Measurements from ENCODE around the gene DSCAM. TPM values are rescaled to one million over a fixed set of nuclear protein-coding genes. Genes with fewer than 3 reads are reported as not detected.

The DSCAM gene
- polyA plus RNA-seq, 3 donors, result not detected

GRCh38 chr21:40177979-40178378 lies 669.0 kb downstream of the DSCAM start:
- Histone ChIP-seq H3K9me3 (replicated peaks in 1 of 2; ENCODE audit: control insufficient read depth in 1 of 2, insufficient read depth in 1 of 2, low read length in 2 of 2) (peaks cover 17 to 27% of the 10 kb centered on the region in 2 donors), H3K4me2 (replicated peaks; ENCODE audit: extremely low read depth, low read length, poor library complexity, severe bottlenecking) (no peak overlapping the region), H3K4me3 (replicated peaks in 1 of 3; ENCODE audit: low read depth in 2 of 3, low read length in 3 of 3) (no peak overlapping the region), H3K4me1 (ENCODE audit: control insufficient read depth in 1 of 2, insufficient read depth in 2 of 2, low read length in 2 of 2) (no peaks in the 10 kb centered on the region), H3K79me2 (ENCODE audit: insufficient read depth, low read length) (no peaks in the 10 kb centered on the region), H2AFZ (ENCODE audit: insufficient read depth, low read depth, low read length, poor library complexity, severe bottlenecking) (no peak overlapping the region), H4K20me1 (ENCODE audit: insufficient read depth, low read length) (no peaks in the 10 kb centered on the region), H3K27ac (ENCODE audit: low read depth in 1 of 2, low read length in 2 of 2) (no peak overlapping the region), H3K27me3 (ENCODE audit: control insufficient read depth in 2 of 2, insufficient read depth in 2 of 2, low read length in 2 of 2) (no peaks in the 10 kb centered on the region), H3K36me3 (replicated peaks in 1 of 2; ENCODE audit: control insufficient read depth in 1 of 2, insufficient read depth in 2 of 2, low read length in 2 of 2) (no peaks in the 10 kb centered on the region), H3K9ac (ENCODE audit: insufficient read depth, low read length, poor library complexity, severe bottlenecking) (no peak overlapping the region)
- DNase-seq, result no peak
- peaks cover 0 to 2% (median 0%) of the 10 kb centered on the region in 3 donors for H3K27me3 Mint-ChIP-seq (ENCODE audit: low read depth in 3 of 3)
- no CpG with 5 or more reads among the region's 6 CpGs for WGBS (ENCODE audit: insufficient coverage)
- H3K4me3 Mint-ChIP-seq, result no peak overlapping the region
- H3K36me3 Mint-ChIP-seq, result no peaks in the 10 kb centered on the region
- intact Hi-C loops (cut with micrococcal nuclease), result no loop called here
- TF ChIP-seq, protein P1, sequence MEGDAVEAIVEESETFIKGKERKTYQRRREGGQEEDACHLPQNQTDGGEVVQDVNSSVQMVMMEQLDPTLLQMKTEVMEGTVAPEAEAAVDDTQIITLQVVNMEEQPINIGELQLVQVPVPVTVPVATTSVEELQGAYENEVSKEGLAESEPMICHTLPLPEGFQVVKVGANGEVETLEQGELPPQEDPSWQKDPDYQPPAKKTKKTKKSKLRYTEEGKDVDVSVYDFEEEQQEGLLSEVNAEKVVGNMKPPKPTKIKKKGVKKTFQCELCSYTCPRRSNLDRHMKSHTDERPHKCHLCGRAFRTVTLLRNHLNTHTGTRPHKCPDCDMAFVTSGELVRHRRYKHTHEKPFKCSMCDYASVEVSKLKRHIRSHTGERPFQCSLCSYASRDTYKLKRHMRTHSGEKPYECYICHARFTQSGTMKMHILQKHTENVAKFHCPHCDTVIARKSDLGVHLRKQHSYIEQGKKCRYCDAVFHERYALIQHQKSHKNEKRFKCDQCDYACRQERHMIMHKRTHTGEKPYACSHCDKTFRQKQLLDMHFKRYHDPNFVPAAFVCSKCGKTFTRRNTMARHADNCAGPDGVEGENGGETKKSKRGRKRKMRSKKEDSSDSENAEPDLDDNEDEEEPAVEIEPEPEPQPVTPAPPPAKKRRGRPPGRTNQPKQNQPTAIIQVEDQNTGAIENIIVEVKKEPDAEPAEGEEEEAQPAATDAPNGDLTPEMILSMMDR (IDR thresholded peaks at IDR 0.05), result no peak
- H3K9me3 Mint-ChIP-seq, result peaks cover 13 to 28% (median 18%) of the 10 kb centered on the region in 7 donors
- no peak overlapping the region for H3K27ac Mint-ChIP-seq
- H3K4me1 Mint-ChIP-seq, result no peaks in the 10 kb centered on the region

DNA sequence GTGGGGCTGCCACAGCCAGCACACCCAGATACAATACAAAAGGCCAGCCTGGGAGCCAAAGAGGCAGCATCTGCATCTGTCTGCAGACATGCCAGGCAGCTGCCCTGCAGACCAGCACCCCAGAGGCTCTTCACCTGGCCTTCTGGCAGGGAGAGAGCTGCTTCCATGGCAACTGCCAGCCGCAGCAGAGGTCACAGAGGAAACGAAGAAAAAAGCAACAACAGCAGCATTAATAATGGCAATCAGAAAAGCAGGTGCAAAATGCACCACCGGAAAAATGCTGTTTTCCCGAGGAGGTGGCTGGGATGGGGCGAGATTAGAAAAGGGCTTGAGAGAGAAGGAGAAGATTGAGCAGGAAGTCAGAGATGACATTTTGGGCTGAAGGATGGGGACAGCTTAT lies 670.2 kb downstream of the DSCAM start:
- no peaks in the 10 kb centered on the region for H3K4me1 Mint-ChIP-seq
- peaks cover 8 to 17% of the 10 kb centered on the region in 2 donors for H3K9me3 ChIP-seq (replicated peaks in 1 of 2; ENCODE audit: control insufficient read depth in 1 of 2, insufficient read depth in 1 of 2, low read length in 2 of 2)
- no peaks in the 10 kb centered on the region for H4K20me1 ChIP-seq (ENCODE audit: insufficient read depth, low read length)
- H3K36me3 Mint-ChIP-seq, result no peaks in the 10 kb centered on the region
- H3K27me3 Mint-ChIP-seq (ENCODE audit: low read depth in 3 of 3), result peaks cover 0 to 2% (median 0%) of the 10 kb centered on the region in 3 donors
- no peak overlapping the region for H3K4me3 ChIP-seq (replicated peaks in 1 of 3; ENCODE audit: low read depth in 2 of 3, low read length in 3 of 3)
- WGBS (ENCODE audit: insufficient coverage), result 40% methylated on average over 3 of the region's 5 CpGs
- H3K4me2 ChIP-seq (replicated peaks; ENCODE audit: extremely low read depth, low read length, poor library complexity, severe bottlenecking), result no peak overlapping the region
- no peaks in the 10 kb centered on the region for H3K36me3 ChIP-seq (replicated peaks in 1 of 2; ENCODE audit: control insufficient read depth in 1 of 2, insufficient read depth in 2 of 2, low read length in 2 of 2)
- no peaks in the 10 kb centered on the region for H3K4me1 ChIP-seq (ENCODE audit: control insufficient read depth in 1 of 2, insufficient read depth in 2 of 2, low read length in 2 of 2)
- no peaks in the 10 kb centered on the region for H3K79me2 ChIP-seq (ENCODE audit: insufficient read depth, low read length)
- no peak for DNase-seq
- H3K9ac ChIP-seq (ENCODE audit: insufficient read depth, low read length, poor library complexity, severe bottlenecking), result no peak overlapping the region
- no peak overlapping the region for H3K27ac Mint-ChIP-seq
- H3K27me3 ChIP-seq (ENCODE audit: control insufficient read depth in 2 of 2, insufficient read depth in 2 of 2, low read length in 2 of 2), result no peaks in the 10 kb centered on the region
- H3K4me3 Mint-ChIP-seq, result no peak overlapping the region
- no peak overlapping the region for H2AFZ ChIP-seq (ENCODE audit: insufficient read depth, low read depth, low read length, poor library complexity, severe bottlenecking)
- H3K27ac ChIP-seq (ENCODE audit: low read depth in 1 of 2, low read length in 2 of 2), result no peak overlapping the region
- peaks cover 8 to 20% (median 10%) of the 10 kb centered on the region in 7 donors for H3K9me3 Mint-ChIP-seq
- TF ChIP-seq, protein P1 (IDR thresholded peaks at IDR 0.05), result no peak
- intact Hi-C loops (cut with micrococcal nuclease), result no loop called here
